Vagina (tissue), 2 donors: ENCODE data around the gene SERINC1.

Experiments
- POLR2A ChIP-seq, 2 donors: fragments of 450-650 bp; IDR thresholded peaks; one replicate each; pipeline ENCODE4 v1.6.1; 2017; ENCODE audit warnings: antibody characterized with exemption in 2 of 2, mild to moderate bottlenecking in 2 of 2, moderate library complexity in 2 of 2
- POLR2AphosphoS5 ChIP-seq, 2 donors: sonication (generic); formaldehyde crosslinking; IDR thresholded peaks; one replicate each; pipeline ENCODE4 v1.9.0; 2017; ENCODE audit warnings: antibody characterized with exemption in 2 of 2, mild to moderate bottlenecking in 2 of 2, low read depth in 1 of 2; ENCODE audit not compliant: insufficient read depth in 1 of 2

DNA sequence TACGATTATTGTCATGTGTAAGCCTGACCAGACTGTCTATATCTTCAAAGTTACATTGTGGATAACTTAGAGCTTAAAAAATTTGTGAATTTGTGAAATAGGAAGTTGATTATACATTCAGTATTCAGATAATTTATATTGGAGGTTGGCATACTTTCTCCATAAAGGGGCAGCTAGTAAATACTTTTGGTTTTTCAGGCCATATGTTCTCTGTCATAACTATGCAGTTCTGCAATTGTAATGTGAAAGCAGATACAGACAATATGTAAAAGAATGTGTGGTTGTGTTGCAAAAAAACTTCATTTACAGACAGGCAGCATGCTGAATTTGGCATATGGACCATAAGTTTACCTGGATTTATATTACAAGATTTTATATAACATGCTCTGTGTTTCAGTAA lies 42.8 kb downstream of the SERINC1 start:
- no peak for TF ChIP-seq POLR2AphosphoS5 (IDR thresholded peaks at IDR 0.05; ENCODE audit: insufficient read depth in 1 of 2, low read depth in 1 of 2)
- TF ChIP-seq POLR2A (IDR thresholded peaks at IDR 0.05), result no peak
